HepG2 (cell line): ENCODE measurements around the gene ELP5. TPM values are rescaled to one million over a fixed set of nuclear protein-coding genes. Genes with fewer than 3 reads are reported as not detected.
A peak's percentile ranks its signal among the peaks of the same experiment; 100 is the strongest.

Experiments used
- ATF1 ChIP-seq: IDR thresholded peaks from 2 replicates; pipeline ENCODE4 v1.6.1; 2016; ENCODE audit warnings: mild to moderate bottlenecking, control low read depth
- DPF2 ChIP-seq: sonication (generic); formaldehyde crosslinking; IDR thresholded peaks from 2 replicates; pipeline ENCODE4 v1.4.0; 2020; ENCODE audit warnings: mild to moderate bottlenecking, low read depth, missing genetic modification reagents, borderline replicate concordance
- IKZF4 ChIP-seq: sonication (generic); formaldehyde crosslinking; IDR thresholded peaks from 2 replicates; pipeline ENCODE4 v1.5.1; 2020; ENCODE audit warnings: borderline replicate concordance, mild to moderate bottlenecking, low read depth, missing genetic modification reagents; ENCODE audit errors: not compliant biosample characterization
- NCOA2 ChIP-seq: sonication (generic); formaldehyde crosslinking; IDR thresholded peaks from 2 replicates; pipeline ENCODE4 v1.8.0; 2022; ENCODE audit warnings: inconsistent platforms
- RBAK ChIP-seq: sonication (generic); formaldehyde crosslinking; IDR thresholded peaks from 2 replicates; pipeline ENCODE4 v1.5.1; 2020; ENCODE audit warnings: mild to moderate bottlenecking, missing genetic modification reagents
- RNF2 ChIP-seq: fragments of 450-650 bp; conservative IDR thresholded peaks from 2 replicates; pipeline ENCODE4 v1.6.1; 2016; ENCODE audit warnings: low read depth
- RXRA ChIP-seq: sonication (generic); formaldehyde crosslinking; IDR thresholded peaks from 2 replicates; pipeline ENCODE4 v1.5.1; 2020; ENCODE audit warnings: missing genetic modification reagents
- SOX13 ChIP-seq, 3 experiments: fragments of 450-650 bp in 1 of 3; sonication (generic) in 1 of 3; formaldehyde crosslinking in 1 of 3; IDR thresholded peaks in 2 of 3; conservative IDR thresholded peaks in 1 of 3; 2 replicates each; pipeline versions ENCODE4 v1.5.0 to v1.6.1; 2016 to 2020; ENCODE audit warnings: antibody characterized with exemption in 1 of 3, mild to moderate bottlenecking in 1 of 3, missing compliant biosample characterization in 1 of 3, missing genetic modification reagents in 1 of 3, moderate library complexity in 1 of 3
- TFE3 ChIP-seq: IDR thresholded peaks from 2 replicates; pipeline ENCODE4 v1.6.1; 2016
- THAP8 ChIP-seq: sonication (generic); formaldehyde crosslinking; IDR thresholded peaks from 2 replicates; pipeline ENCODE4 v1.5.1; 2020; ENCODE audit warnings: missing genetic modification reagents, mild to moderate bottlenecking, borderline replicate concordance
- TOE1 ChIP-seq: sonication (generic); formaldehyde crosslinking; IDR thresholded peaks from 2 replicates; pipeline ENCODE4 v1.4.0; 2020; ENCODE audit warnings: mild to moderate bottlenecking, missing genetic modification reagents
- ZNF431 ChIP-seq: sonication (generic); formaldehyde crosslinking; IDR thresholded peaks from 2 replicates; pipeline ENCODE4 v1.9.0; 2022; ENCODE audit warnings: missing genetic modification reagents, low read depth, mild to moderate bottlenecking, borderline replicate concordance
- ZNF563 ChIP-seq: sonication (generic); formaldehyde crosslinking; IDR thresholded peaks from 2 replicates; pipeline ENCODE4 v1.8.0; 2022; ENCODE audit warnings: mild to moderate bottlenecking, moderate library complexity, missing genetic modification reagents
- ZNF598 ChIP-seq: sonication (generic); formaldehyde crosslinking; IDR thresholded peaks from 2 replicates; pipeline ENCODE4 v1.5.1; 2020; ENCODE audit warnings: mild to moderate bottlenecking, missing genetic modification reagents, borderline replicate concordance
- ZNF605 ChIP-seq: sonication (generic); formaldehyde crosslinking; IDR thresholded peaks from 2 replicates; pipeline ENCODE4 v1.8.0; 2022; ENCODE audit warnings: mild to moderate bottlenecking, missing genetic modification reagents
- ZNF614 ChIP-seq: IDR thresholded peaks from 2 replicates; pipeline ENCODE4 v1.6.1; 2018; ENCODE audit warnings: missing biosample characterization, missing genetic modification reagents, inconsistent platforms, borderline replicate concordance
- ZNF619 ChIP-seq: sonication (generic); formaldehyde crosslinking; IDR thresholded peaks from 2 replicates; pipeline ENCODE4 v1.4.0; 2020; ENCODE audit warnings: mild to moderate bottlenecking, missing genetic modification reagents
- ZSCAN29 ChIP-seq: sonication (generic); formaldehyde crosslinking; conservative IDR thresholded peaks from 2 replicates; pipeline ENCODE4 v1.4.0; 2020; ENCODE audit warnings: mild to moderate bottlenecking, missing genetic modification reagents
- polyA plus RNA-seq, 8 experiments: library from polyadenylated mRNA; depleted of rRNA in 3 of 8; stranded (reverse) in 7 of 8; unstranded in 1 of 8; fragments of >200 nt; fragmentation: Illumina TruSeq in 4 of 8; extraction: Trizol in 4 of 8; gene quantifications; 2 replicates each; pipeline versions ENCODE4 v1.2.1 to v1.2.3, GENCODE V29; 2011 to 2016; ENCODE audit warnings: low read depth in 4 of 8, missing spikeins in 1 of 8, mixed read lengths in 1 of 8; ENCODE audit not compliant: insufficient read depth in 1 of 8
- total RNA-seq, 5 experiments: library from RNA; depleted of rRNA; stranded (reverse); fragments of >200 nt; fragmentation: Illumina TruSeq; extraction: Trizol; gene quantifications; 2 replicates each; pipeline ENCODE4 v1.2.3, GENCODE V29; 2016; ENCODE audit warnings: low read depth in 1 of 5
- TF ChIP-seq, protein P1 (sequence below): sonication (generic); formaldehyde crosslinking; IDR thresholded peaks from 2 replicates; pipeline ENCODE4 v1.4.0; 2020; ENCODE audit warnings: missing genetic modification reagents, borderline replicate concordance
- TF ChIP-seq, protein P2 (sequence below): sonication (generic); formaldehyde crosslinking; IDR thresholded peaks from 2 replicates; pipeline ENCODE4 v1.4.0; 2020; ENCODE audit warnings: missing genetic modification reagents

The ELP5 gene
- total and polyA plus RNA-seq, 2 of the 13 experiments (the other 11 are each of a cell fraction or from before 2014, with no cell fraction given): 67.6 to 69.8 TPM

- TF ChIP-seq ZNF605 (CRISPR knock-in tag) (no peak), SOX13 (IDR thresholded peaks at IDR 0.05) (no peak), SOX13 (CRISPR knock-in tag; conservative IDR thresholded peaks at IDR 0.05 in 1 of 2, IDR thresholded peaks at IDR 0.05 in 1 of 2) (no peak; a peak in 1 of 4 replicates), ZNF619 (CRISPR knock-in tag) (no peak; the same call in 1 of the 2 replicates), ZNF614 (CRISPR knock-in tag) (peak; percentile 44; the same call in 1 of the 2 replicates), RNF2 (no peak), TFE3 (CRISPR knock-in tag) (peak; percentile 17; the same call in 1 of the 2 replicates), TOE1 (CRISPR knock-in tag) (0 out of 2 replicates have a peak, but pooled peaks have one; percentile 45), DPF2 (CRISPR knock-in tag) (no peak), ZNF431 (CRISPR knock-in tag) (no peak), THAP8 (CRISPR knock-in tag) (no peak), ATF1 (CRISPR knock-in tag) (peak; percentile 49; the same call in 1 of the 2 replicates), ZSCAN29 (no peak), ZNF598 (CRISPR knock-in tag) (peak; percentile 76; the same call in 1 of the 2 replicates), NCOA2 (CRISPR knock-in tag) (peak; percentile 38; the same call in 1 of the 2 replicates), ZNF563 (CRISPR knock-in tag) (no peak), IKZF4 (CRISPR knock-in tag) (no peak), RBAK (CRISPR knock-in tag) (no peak), RXRA (no peak)
- TF ChIP-seq, protein P1, sequence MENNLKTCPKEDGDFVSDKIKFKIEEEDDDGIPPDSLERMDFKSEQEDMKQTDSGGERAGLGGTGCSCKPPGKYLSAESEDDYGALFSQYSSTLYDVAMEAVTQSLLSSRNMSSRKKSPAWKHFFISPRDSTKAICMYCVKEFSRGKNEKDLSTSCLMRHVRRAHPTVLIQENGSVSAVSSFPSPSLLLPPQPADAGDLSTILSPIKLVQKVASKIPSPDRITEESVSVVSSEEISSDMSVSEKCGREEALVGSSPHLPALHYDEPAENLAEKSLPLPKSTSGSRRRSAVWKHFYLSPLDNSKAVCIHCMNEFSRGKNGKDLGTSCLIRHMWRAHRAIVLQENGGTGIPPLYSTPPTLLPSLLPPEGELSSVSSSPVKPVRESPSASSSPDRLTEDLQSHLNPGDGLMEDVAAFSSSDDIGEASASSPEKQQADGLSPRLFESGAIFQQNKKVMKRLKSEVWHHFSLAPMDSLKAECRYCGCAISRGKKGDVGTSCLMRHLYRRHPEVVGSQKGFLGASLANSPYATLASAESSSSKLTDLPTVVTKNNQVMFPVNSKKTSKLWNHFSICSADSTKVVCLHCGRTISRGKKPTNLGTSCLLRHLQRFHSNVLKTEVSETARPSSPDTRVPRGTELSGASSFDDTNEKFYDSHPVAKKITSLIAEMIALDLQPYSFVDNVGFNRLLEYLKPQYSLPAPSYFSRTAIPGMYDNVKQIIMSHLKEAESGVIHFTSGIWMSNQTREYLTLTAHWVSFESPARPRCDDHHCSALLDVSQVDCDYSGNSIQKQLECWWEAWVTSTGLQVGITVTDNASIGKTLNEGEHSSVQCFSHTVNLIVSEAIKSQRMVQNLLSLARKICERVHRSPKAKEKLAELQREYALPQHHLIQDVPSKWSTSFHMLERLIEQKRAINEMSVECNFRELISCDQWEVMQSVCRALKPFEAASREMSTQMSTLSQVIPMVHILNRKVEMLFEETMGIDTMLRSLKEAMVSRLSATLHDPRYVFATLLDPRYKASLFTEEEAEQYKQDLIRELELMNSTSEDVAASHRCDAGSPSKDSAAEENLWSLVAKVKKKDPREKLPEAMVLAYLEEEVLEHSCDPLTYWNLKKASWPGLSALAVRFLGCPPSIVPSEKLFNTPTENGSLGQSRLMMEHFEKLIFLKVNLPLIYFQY (CRISPR knock-in tag): no peak; the same call in 1 of the 2 replicates
- TF ChIP-seq, protein P2, sequence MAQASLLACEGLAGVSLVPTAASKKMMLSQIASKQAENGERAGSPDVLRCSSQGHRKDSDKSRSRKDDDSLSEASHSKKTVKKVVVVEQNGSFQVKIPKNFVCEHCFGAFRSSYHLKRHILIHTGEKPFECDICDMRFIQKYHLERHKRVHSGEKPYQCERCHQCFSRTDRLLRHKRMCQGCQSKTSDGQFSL: no peak
Observed at GRCh38 chr17:7306911-7307685, 55.1 kb downstream of the ELP5 start, which contains the start of gene EIF5A (continued).
